WTC11 (cell line): ENCODE measurements around the gene ADGRL1. TPM values are rescaled to one million over a fixed set of nuclear protein-coding genes. Genes with fewer than 3 reads are reported as not detected.

Experiments used
- ATAC-seq: fragments of 200-7000 bp; cut with Tn5 transposase; 2 replicates; pipeline ENCODE4 v1.10.0; 2021; ENCODE audit warnings: mild to moderate bottlenecking, moderate library complexity
- CTCF ChIA-PET: fragments of 300-600 bp; sonication (Branson Sonifier 250); formaldehyde crosslinking; loops from one replicate; lab custom pipeline; 2021; ENCODE audit warnings: antibody characterized with exemption; lab: Charles Lee
- POLR2A ChIA-PET: fragments of 350-600 bp; sonication (Branson Sonifier 250); formaldehyde crosslinking; loops from one replicate; lab custom pipeline; 2021; ENCODE audit warnings: antibody characterized with exemption; lab: Charles Lee
- DNase-seq: peaks from one replicate; pipeline ENCODE4 v3.0.0; 2021; ENCODE audit warnings: low spot score
- H3K27ac Mint-ChIP-seq: 2 replicates; pipeline ENCODE4 v1.8.0; 2021; ENCODE audit warnings: mixed read lengths
- H3K27me3 Mint-ChIP-seq: 2 replicates; pipeline ENCODE4 v1.8.0; 2021; ENCODE audit warnings: low read depth, mild to moderate bottlenecking, moderate library complexity, mixed read lengths
- H3K36me3 Mint-ChIP-seq: 2 replicates; pipeline ENCODE4 v1.8.0; 2021; ENCODE audit warnings: mixed read lengths
- H3K4me1 Mint-ChIP-seq: 2 replicates; pipeline ENCODE4 v1.8.0; 2022; ENCODE audit warnings: mixed read lengths
- H3K4me3 Mint-ChIP-seq: 2 replicates; pipeline ENCODE4 v1.8.0; 2021; ENCODE audit warnings: mild to moderate bottlenecking, moderate library complexity, mixed read lengths
- H3K9me3 Mint-ChIP-seq: 2 replicates; pipeline ENCODE4 v1.8.0; 2021; ENCODE audit warnings: mixed read lengths
- HMGA2 ChIP-seq: fragments of 250-450 bp; sonication (Bioruptor Pico); IDR thresholded peaks from 2 replicates; pipeline ENCODE4 v1.4.0; 2021; ENCODE audit warnings: mild to moderate bottlenecking, moderate library complexity
- JAZF1 ChIP-seq: fragments of 250-450 bp; sonication (Bioruptor Pico); IDR thresholded peaks from 2 replicates; pipeline ENCODE4 v1.9.0; 2021; ENCODE audit warnings: moderate library complexity, mild to moderate bottlenecking, inconsistent platforms
- MXD4 ChIP-seq: fragments of 250-450 bp; sonication (Bioruptor Pico); IDR thresholded peaks from 2 replicates; pipeline ENCODE4 v1.8.0; 2021; ENCODE audit warnings: mild to moderate bottlenecking, moderate library complexity, borderline replicate concordance
- MYBL2 ChIP-seq: sonication (generic); formaldehyde crosslinking; IDR thresholded peaks from 2 replicates; pipeline ENCODE4 v1.8.1; 2023; ENCODE audit warnings: mild to moderate bottlenecking, moderate library complexity, missing genetic modification reagents
- NR2C2 ChIP-seq: sonication (generic); formaldehyde crosslinking; IDR thresholded peaks from 2 replicates; pipeline ENCODE4 v1.8.0; 2022; ENCODE audit warnings: mild to moderate bottlenecking, missing genetic modification reagents
- SMAD3 ChIP-seq: sonication (generic); formaldehyde crosslinking; IDR thresholded peaks from 2 replicates; pipeline ENCODE4 v1.8.0; 2022; ENCODE audit warnings: missing genetic modification reagents, mild to moderate bottlenecking, borderline replicate concordance
- SOX15 ChIP-seq: fragments of 250-450 bp; sonication (Bioruptor Pico); IDR thresholded peaks from 2 replicates; pipeline ENCODE4 v1.9.0; 2021; ENCODE audit warnings: mild to moderate bottlenecking
- TEAD1 ChIP-seq: sonication (generic); formaldehyde crosslinking; IDR thresholded peaks from 2 replicates; pipeline ENCODE4 v1.8.0; 2022; ENCODE audit warnings: mild to moderate bottlenecking, missing genetic modification reagents
- TP53 ChIP-seq: sonication (generic); formaldehyde crosslinking; IDR thresholded peaks from 2 replicates; pipeline ENCODE4 v1.8.1; 2023; ENCODE audit warnings: mild to moderate bottlenecking, missing genetic modification reagents
- ZNF416 ChIP-seq: fragments of 250-450 bp; sonication (Bioruptor Pico); IDR thresholded peaks from 2 replicates; pipeline ENCODE4 v1.9.0; 2021; ENCODE audit warnings: mild to moderate bottlenecking, inconsistent platforms
- ZNF423 ChIP-seq: fragments of 250-450 bp; sonication (Bioruptor Pico); IDR thresholded peaks from 2 replicates; pipeline ENCODE4 v2.1.2; 2022; ENCODE audit warnings: mild to moderate bottlenecking, moderate library complexity
- ZNF671 ChIP-seq: fragments of 250-450 bp; sonication (Bioruptor Pico); IDR thresholded peaks from 2 replicates; pipeline ENCODE4 v1.8.0; 2021; ENCODE audit warnings: mild to moderate bottlenecking
- total RNA-seq: library from RNA; stranded (reverse); gene quantifications from 3 replicates; pipeline ENCODE4 v1.2.3, GENCODE V29; 2021
- TF ChIP-seq, protein P1 (sequence below): sonication (generic); formaldehyde crosslinking; IDR thresholded peaks from 2 replicates; pipeline ENCODE4 v1.8.1; 2022; ENCODE audit warnings: low read depth, mild to moderate bottlenecking, moderate library complexity, missing genetic modification reagents, borderline replicate concordance
- TF ChIP-seq, protein P2 (sequence below): sonication (generic); formaldehyde crosslinking; IDR thresholded peaks from 2 replicates; pipeline ENCODE4 v1.8.1; 2023; ENCODE audit warnings: mild to moderate bottlenecking, missing genetic modification reagents
- TF ChIP-seq, protein P3 (sequence below): sonication (generic); formaldehyde crosslinking; IDR thresholded peaks from 2 replicates; pipeline ENCODE4 v1.8.1; 2022; ENCODE audit warnings: missing genetic modification reagents, borderline replicate concordance
- TF ChIP-seq, protein P4 (sequence below): sonication (generic); formaldehyde crosslinking; conservative IDR thresholded peaks from 2 replicates; pipeline ENCODE4 v1.8.1; 2022; ENCODE audit warnings: mild to moderate bottlenecking, missing genetic modification reagents
- TF ChIP-seq, protein P5 (sequence below): sonication (generic); formaldehyde crosslinking; conservative IDR thresholded peaks from 2 replicates; pipeline ENCODE4 v1.8.1; 2023; ENCODE audit warnings: mild to moderate bottlenecking, low read depth, missing genetic modification reagents, moderate library complexity
- TF ChIP-seq, protein P6 (sequence below): fragments of 250-450 bp; sonication (Bioruptor Pico); conservative IDR thresholded peaks from 2 replicates; pipeline ENCODE4 v1.9.0; 2021; ENCODE audit warnings: mild to moderate bottlenecking
- TF ChIP-seq, protein P7 (sequence below): sonication (generic); formaldehyde crosslinking; IDR thresholded peaks from 2 replicates; pipeline ENCODE4 v1.8.0; 2022; ENCODE audit warnings: mild to moderate bottlenecking, missing genetic modification reagents
- TF ChIP-seq, protein P8 (sequence below): fragments of 250-450 bp; sonication (Bioruptor Pico); IDR thresholded peaks from 2 replicates; pipeline ENCODE4 v1.9.0; 2021; ENCODE audit warnings: mild to moderate bottlenecking

The ADGRL1 gene
- total RNA-seq, 1 experiment from 2014 or later, result 128 TPM

DNA sequence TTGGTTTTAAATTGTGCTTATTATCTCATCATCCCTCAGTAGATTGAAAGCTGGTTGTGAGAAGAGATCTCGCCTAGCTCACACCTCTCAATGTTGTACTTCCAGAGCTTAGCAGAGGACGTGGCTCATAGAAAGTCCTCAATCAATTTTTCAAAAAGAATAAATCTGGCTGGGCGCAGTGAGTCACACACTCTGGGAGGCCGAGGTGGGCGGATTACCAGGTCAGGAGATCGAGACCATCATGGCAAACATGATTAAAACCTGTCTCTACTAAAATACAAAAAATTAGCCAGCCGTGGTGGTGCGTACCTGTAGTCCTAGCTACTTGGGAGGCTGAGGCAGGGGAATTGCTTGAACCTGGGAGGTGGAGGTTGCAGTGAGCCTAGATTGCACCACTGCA is 64.9 kb downstream of the ADGRL1 start:
- TF ChIP-seq SOX15 (CRISPR knock-in tag), result no peak
- TF ChIP-seq, protein P1, sequence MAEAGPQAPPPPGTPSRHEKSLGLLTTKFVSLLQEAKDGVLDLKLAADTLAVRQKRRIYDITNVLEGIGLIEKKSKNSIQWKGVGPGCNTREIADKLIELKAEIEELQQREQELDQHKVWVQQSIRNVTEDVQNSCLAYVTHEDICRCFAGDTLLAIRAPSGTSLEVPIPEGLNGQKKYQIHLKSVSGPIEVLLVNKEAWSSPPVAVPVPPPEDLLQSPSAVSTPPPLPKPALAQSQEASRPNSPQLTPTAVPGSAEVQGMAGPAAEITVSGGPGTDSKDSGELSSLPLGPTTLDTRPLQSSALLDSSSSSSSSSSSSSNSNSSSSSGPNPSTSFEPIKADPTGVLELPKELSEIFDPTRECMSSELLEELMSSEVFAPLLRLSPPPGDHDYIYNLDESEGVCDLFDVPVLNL (CRISPR knock-in tag), result no peak
- TF ChIP-seq, protein P2, sequence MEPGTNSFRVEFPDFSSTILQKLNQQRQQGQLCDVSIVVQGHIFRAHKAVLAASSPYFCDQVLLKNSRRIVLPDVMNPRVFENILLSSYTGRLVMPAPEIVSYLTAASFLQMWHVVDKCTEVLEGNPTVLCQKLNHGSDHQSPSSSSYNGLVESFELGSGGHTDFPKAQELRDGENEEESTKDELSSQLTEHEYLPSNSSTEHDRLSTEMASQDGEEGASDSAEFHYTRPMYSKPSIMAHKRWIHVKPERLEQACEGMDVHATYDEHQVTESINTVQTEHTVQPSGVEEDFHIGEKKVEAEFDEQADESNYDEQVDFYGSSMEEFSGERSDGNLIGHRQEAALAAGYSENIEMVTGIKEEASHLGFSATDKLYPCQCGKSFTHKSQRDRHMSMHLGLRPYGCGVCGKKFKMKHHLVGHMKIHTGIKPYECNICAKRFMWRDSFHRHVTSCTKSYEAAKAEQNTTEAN (CRISPR knock-in tag), result no peak
- TF ChIP-seq, protein P3, sequence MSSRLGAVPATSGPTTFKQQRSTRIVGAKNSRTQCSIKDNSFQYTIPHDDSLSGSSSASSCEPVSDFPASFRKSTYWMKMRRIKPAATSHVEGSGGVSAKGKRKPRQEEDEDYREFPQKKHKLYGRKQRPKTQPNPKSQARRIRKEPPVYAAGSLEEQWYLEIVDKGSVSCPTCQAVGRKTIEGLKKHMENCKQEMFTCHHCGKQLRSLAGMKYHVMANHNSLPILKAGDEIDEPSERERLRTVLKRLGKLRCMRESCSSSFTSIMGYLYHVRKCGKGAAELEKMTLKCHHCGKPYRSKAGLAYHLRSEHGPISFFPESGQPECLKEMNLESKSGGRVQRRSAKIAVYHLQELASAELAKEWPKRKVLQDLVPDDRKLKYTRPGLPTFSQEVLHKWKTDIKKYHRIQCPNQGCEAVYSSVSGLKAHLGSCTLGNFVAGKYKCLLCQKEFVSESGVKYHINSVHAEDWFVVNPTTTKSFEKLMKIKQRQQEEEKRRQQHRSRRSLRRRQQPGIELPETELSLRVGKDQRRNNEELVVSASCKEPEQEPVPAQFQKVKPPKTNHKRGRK (CRISPR knock-in tag), result no peak
- TF ChIP-seq JAZF1, result no peak
- TF ChIP-seq HMGA2 (CRISPR knock-in tag), result no peak
- TF ChIP-seq MYBL2 (CRISPR knock-in tag), result no peak
- TF ChIP-seq, protein P4, sequence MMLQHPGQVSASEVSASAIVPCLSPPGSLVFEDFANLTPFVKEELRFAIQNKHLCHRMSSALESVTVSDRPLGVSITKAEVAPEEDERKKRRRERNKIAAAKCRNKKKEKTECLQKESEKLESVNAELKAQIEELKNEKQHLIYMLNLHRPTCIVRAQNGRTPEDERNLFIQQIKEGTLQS (CRISPR knock-in tag), result no peak
- TF ChIP-seq, protein P5, sequence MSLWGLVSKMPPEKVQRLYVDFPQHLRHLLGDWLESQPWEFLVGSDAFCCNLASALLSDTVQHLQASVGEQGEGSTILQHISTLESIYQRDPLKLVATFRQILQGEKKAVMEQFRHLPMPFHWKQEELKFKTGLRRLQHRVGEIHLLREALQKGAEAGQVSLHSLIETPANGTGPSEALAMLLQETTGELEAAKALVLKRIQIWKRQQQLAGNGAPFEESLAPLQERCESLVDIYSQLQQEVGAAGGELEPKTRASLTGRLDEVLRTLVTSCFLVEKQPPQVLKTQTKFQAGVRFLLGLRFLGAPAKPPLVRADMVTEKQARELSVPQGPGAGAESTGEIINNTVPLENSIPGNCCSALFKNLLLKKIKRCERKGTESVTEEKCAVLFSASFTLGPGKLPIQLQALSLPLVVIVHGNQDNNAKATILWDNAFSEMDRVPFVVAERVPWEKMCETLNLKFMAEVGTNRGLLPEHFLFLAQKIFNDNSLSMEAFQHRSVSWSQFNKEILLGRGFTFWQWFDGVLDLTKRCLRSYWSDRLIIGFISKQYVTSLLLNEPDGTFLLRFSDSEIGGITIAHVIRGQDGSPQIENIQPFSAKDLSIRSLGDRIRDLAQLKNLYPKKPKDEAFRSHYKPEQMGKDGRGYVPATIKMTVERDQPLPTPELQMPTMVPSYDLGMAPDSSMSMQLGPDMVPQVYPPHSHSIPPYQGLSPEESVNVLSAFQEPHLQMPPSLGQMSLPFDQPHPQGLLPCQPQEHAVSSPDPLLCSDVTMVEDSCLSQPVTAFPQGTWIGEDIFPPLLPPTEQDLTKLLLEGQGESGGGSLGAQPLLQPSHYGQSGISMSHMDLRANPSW, result no peak
- TF ChIP-seq ZNF671 (CRISPR knock-in tag), result no peak
- TF ChIP-seq ZNF416, result no peak
- TF ChIP-seq, protein P6, sequence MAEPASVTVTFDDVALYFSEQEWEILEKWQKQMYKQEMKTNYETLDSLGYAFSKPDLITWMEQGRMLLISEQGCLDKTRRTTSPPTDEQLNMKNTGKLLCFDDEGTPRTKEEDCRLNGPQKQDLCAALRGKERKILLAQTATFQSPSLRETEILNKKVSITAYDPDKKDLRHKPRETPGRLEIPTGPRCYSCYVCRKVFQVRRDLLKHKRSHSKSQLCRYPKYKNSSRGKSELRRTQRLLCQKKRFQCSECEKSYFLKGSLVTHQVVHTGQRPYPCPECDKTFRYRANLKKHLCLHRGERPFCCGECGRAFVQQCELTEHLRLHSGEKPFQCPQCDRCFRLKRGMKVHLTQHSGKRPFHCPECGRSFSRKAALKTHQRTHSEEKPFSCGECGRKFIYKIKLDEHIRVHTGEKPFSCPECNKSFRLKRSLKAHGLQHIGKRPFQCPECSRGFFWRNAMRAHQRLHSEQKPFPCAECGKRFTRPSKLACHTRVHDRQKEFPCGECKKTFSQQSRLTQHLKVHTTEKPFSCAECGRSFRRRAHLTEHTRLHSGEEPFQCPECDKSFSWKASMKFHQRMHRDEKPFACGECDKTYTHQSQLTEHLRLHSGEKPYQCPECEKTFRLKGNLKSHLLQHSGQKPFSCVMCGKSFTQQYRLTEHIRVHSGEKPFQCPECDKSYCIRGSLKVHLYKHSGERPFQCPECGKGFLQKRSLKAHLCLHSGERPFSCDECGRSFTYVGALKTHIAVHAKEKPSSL (CRISPR knock-in tag), result no peak
- TF ChIP-seq TP53 (CRISPR knock-in tag), result no peak
- H3K4me1 Mint-ChIP-seq, result peaks cover 9% of the 10 kb centered on the region; the same call in 1 of the 2 replicates
- no peaks in the 10 kb centered on the region; the same call in 1 of the 2 replicates for H3K27me3 Mint-ChIP-seq
- POLR2A ChIA-PET, result no interaction called here
- no peak overlapping the region for H3K27ac Mint-ChIP-seq
- no peaks in the 10 kb centered on the region for H3K36me3 Mint-ChIP-seq
- no peak overlapping the region for H3K4me3 Mint-ChIP-seq
- no peaks in the 10 kb centered on the region for H3K9me3 Mint-ChIP-seq
- ATAC-seq (no peak), DNase-seq (no peak)
- CTCF ChIA-PET, result interaction anchor here (1.0 to 2.1 kb wide), 4 partner anchors 207 to 327 kb away, joined by 4 to 14 read pairs (median 10); no protein-coding TSS in a partner anchor

DNA sequence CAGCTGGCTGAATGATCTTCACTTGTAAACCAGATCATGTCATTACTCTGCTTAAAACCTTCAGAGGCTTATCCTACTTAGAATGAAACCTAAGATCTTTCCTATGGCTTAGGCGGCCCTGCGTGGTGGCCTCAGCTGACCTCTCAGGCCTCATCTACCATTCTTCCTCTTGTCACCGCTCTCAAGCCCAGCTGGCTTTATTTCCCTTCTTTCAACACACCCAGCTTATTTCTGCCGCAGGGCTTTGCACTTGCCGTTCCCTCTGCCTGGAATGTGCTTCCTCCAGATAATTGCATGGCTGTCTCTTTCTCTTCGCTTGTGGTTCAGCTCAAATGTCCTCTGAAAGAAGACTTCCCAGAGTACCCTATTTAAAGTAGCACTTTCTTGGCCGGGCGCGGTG is 66.0 kb downstream of the ADGRL1 start:
- TF ChIP-seq NR2C2 (CRISPR knock-in tag), result no peak
- TF ChIP-seq, protein P7, sequence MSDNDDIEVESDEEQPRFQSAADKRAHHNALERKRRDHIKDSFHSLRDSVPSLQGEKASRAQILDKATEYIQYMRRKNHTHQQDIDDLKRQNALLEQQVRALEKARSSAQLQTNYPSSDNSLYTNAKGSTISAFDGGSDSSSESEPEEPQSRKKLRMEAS, result no peak
- TF ChIP-seq, protein P8, sequence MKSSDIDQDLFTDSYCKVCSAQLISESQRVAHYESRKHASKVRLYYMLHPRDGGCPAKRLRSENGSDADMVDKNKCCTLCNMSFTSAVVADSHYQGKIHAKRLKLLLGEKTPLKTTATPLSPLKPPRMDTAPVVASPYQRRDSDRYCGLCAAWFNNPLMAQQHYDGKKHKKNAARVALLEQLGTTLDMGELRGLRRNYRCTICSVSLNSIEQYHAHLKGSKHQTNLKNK (CRISPR knock-in tag), result no peak
- TF ChIP-seq ZNF423 (CRISPR knock-in tag), result no peak
- no peak for TF ChIP-seq MXD4
- TF ChIP-seq SMAD3, result no peak
- TF ChIP-seq, protein P3 (CRISPR knock-in tag), result no peak
- no peak for TF ChIP-seq TEAD1 (CRISPR knock-in tag)
- TF ChIP-seq, all 79 proteins: peak for 0
- H3K9me3 Mint-ChIP-seq, result no peaks in the 10 kb centered on the region
- POLR2A ChIA-PET, result no interaction called here
- peak overlapping the region; percentile 68; the same call in 1 of the 2 replicates for H3K27ac Mint-ChIP-seq
- no peak for DNase-seq
- H3K4me3 Mint-ChIP-seq, result no peak overlapping the region
- no peaks in the 10 kb centered on the region; the same call in 1 of the 2 replicates for H3K27me3 Mint-ChIP-seq
- H3K4me1 Mint-ChIP-seq, result peaks cover 9% of the 10 kb centered on the region
- ATAC-seq, result no peak
- no peaks in the 10 kb centered on the region for H3K36me3 Mint-ChIP-seq
- CTCF ChIA-PET, result interaction anchor here (0.9 to 2.1 kb wide), 4 partner anchors 208 to 340 kb away, joined by 3 to 11 read pairs (median 6); no protein-coding TSS in a partner anchor
